Measurements from ENCODE around the gene UACA. TPM values are rescaled to one million over a fixed set of nuclear protein-coding genes. Genes with fewer than 3 reads are reported as not detected.

UACA gene
- total and polyA plus RNA-seq, 2 experiments from 2014 or later: 64.0 to 135 TPM

GRCh38 chr15:70633103-70633831 lies 130.1 kb downstream of the UACA start:
- H3K4me2 ChIP-seq (ENCODE audit: unreplicated experiment): no peak overlapping the region
- no peak overlapping the region for H3K4me3 ChIP-seq
- H3K9me2 ChIP-seq (ENCODE audit: insufficient read depth): no peaks in the 10 kb centered on the region
- no peak for DNase-seq
- H3K27me3 ChIP-seq (replicated peaks; ENCODE audit: insufficient read depth): no peaks in the 10 kb centered on the region
- no peaks in the 10 kb centered on the region for H3K9me3 ChIP-seq (ENCODE audit: low read depth)
- H3F3A ChIP-seq (ENCODE audit: insufficient read depth): peaks cover 10% of the 10 kb centered on the region
- in situ Hi-C loops (cut with MboI): no loop called here
- H4K20me1 ChIP-seq (ENCODE audit: insufficient read depth): no peaks in the 10 kb centered on the region
- no peak overlapping the region for H2AFZ ChIP-seq
- H3K4me1 ChIP-seq (ENCODE audit: insufficient read depth): peaks cover 6% of the 10 kb centered on the region
- H3K79me2 ChIP-seq (ENCODE audit: insufficient read depth): no peaks in the 10 kb centered on the region
- H3K9ac ChIP-seq: no peak overlapping the region
- WGBS, 2 experiments (ENCODE audit: low coverage in 1 of 2, low lambda C conversion rate in 2 of 2, missing lambda C conversion rate in 2 of 2): 79% methylated on average over 12 of the region's 12 CpGs
- TF ChIP-seq EZH2phosphoT487 (IDR thresholded peaks at IDR 0.05; ENCODE audit: insufficient read depth, low read depth) (no peak), EZH2 (IDR thresholded peaks at IDR 0.05; ENCODE audit: insufficient read depth, poor library complexity, severe bottlenecking) (no peak)
- no peak overlapping the region for H3K27ac ChIP-seq
- no peaks in the 10 kb centered on the region for H3K36me3 ChIP-seq (ENCODE audit: low read depth)

- no peak overlapping the region for H3K9ac ChIP-seq
- H2AFZ ChIP-seq: no peak overlapping the region
- H3K79me2 ChIP-seq (ENCODE audit: insufficient read depth): no peaks in the 10 kb centered on the region
- no peak overlapping the region for H3K4me2 ChIP-seq (ENCODE audit: unreplicated experiment)
- H3K9me2 ChIP-seq (ENCODE audit: insufficient read depth): no peaks in the 10 kb centered on the region
- no peaks in the 10 kb centered on the region for H3K36me3 ChIP-seq (ENCODE audit: low read depth)
- H3K27me3 ChIP-seq (replicated peaks; ENCODE audit: insufficient read depth): no peaks in the 10 kb centered on the region
- in situ Hi-C loops (cut with MboI): no loop called here
- no peak overlapping the region for H3K4me3 ChIP-seq
- H3F3A ChIP-seq (ENCODE audit: insufficient read depth): peaks cover 17% of the 10 kb centered on the region
- peak; percentile 36 for DNase-seq
- no peaks in the 10 kb centered on the region for H3K9me3 ChIP-seq (ENCODE audit: low read depth)
- H3K4me1 ChIP-seq (ENCODE audit: insufficient read depth): peaks cover 13% of the 10 kb centered on the region
- TF ChIP-seq EZH2phosphoT487 (IDR thresholded peaks at IDR 0.05; ENCODE audit: insufficient read depth, low read depth) (no peak), EZH2 (IDR thresholded peaks at IDR 0.05; ENCODE audit: insufficient read depth, poor library complexity, severe bottlenecking) (no peak)
- H4K20me1 ChIP-seq (ENCODE audit: insufficient read depth): no peaks in the 10 kb centered on the region
- 85 to 88% methylated on average over 5 of the region's 5 CpGs for WGBS, 2 experiments (ENCODE audit: low coverage in 1 of 2, low lambda C conversion rate in 2 of 2, missing lambda C conversion rate in 2 of 2)
- H3K27ac ChIP-seq: no peak overlapping the region
Measured at GRCh38 chr15:70632491-70633102, 130.8 kb downstream of the UACA start.

GRCh38 chr15:70632079-70632478 lies 131.3 kb downstream of the UACA start:
- no peaks in the 10 kb centered on the region for H3K79me2 ChIP-seq (ENCODE audit: insufficient read depth)
- DNase-seq: no peak
- H3K27me3 ChIP-seq (replicated peaks; ENCODE audit: insufficient read depth): no peaks in the 10 kb centered on the region
- no peak overlapping the region for H3K4me2 ChIP-seq (ENCODE audit: unreplicated experiment)
- in situ Hi-C loops (cut with MboI): no loop called here
- TF ChIP-seq EZH2phosphoT487 (IDR thresholded peaks at IDR 0.05; ENCODE audit: insufficient read depth, low read depth): no peak
- no peak for TF ChIP-seq EZH2 (IDR thresholded peaks at IDR 0.05; ENCODE audit: insufficient read depth, poor library complexity, severe bottlenecking)
- H3K4me1 ChIP-seq (ENCODE audit: insufficient read depth): peaks cover 16% of the 10 kb centered on the region
- no peak overlapping the region for H3K9ac ChIP-seq
- peaks cover 22% of the 10 kb centered on the region for H3F3A ChIP-seq (ENCODE audit: insufficient read depth)
- H3K4me3 ChIP-seq: no peak overlapping the region
- no peak overlapping the region for H2AFZ ChIP-seq
- 88 to 96% methylated on average over 4 of the region's 4 CpGs for WGBS, 2 experiments (ENCODE audit: low coverage in 1 of 2, low lambda C conversion rate in 2 of 2, missing lambda C conversion rate in 2 of 2)
- H4K20me1 ChIP-seq (ENCODE audit: insufficient read depth): no peaks in the 10 kb centered on the region
- H3K27ac ChIP-seq: no peak overlapping the region
- no peaks in the 10 kb centered on the region for H3K9me3 ChIP-seq (ENCODE audit: low read depth)
- H3K36me3 ChIP-seq (ENCODE audit: low read depth): no peaks in the 10 kb centered on the region
- H3K9me2 ChIP-seq (ENCODE audit: insufficient read depth): no peaks in the 10 kb centered on the region

- 93 to 94% methylated on average over 11 of the region's 11 CpGs for WGBS, 2 experiments (ENCODE audit: low coverage in 1 of 2, low lambda C conversion rate in 2 of 2, missing lambda C conversion rate in 2 of 2)
- TF ChIP-seq EZH2phosphoT487 (IDR thresholded peaks at IDR 0.05; ENCODE audit: insufficient read depth, low read depth): no peak
Measured at GRCh38 chr15:70629735-70630273, 133.6 kb downstream of the UACA start.

More at GRCh38 chr15:70629735-70630273, 133.6 kb downstream of the UACA start:
- Histone ChIP-seq H3F3A (ENCODE audit: insufficient read depth) (peaks cover 26% of the 10 kb centered on the region), H3K4me2 (ENCODE audit: unreplicated experiment) (no peak overlapping the region), H3K79me2 (ENCODE audit: insufficient read depth) (no peaks in the 10 kb centered on the region), H3K27me3 (replicated peaks; ENCODE audit: insufficient read depth) (no peaks in the 10 kb centered on the region), H3K36me3 (ENCODE audit: low read depth) (no peaks in the 10 kb centered on the region), H3K9me3 (ENCODE audit: low read depth) (no peaks in the 10 kb centered on the region), H2AFZ (no peak overlapping the region), H3K9me2 (ENCODE audit: insufficient read depth) (no peaks in the 10 kb centered on the region), H3K4me1 (ENCODE audit: insufficient read depth) (peaks cover 16% of the 10 kb centered on the region), H3K4me3 (no peak overlapping the region), H4K20me1 (ENCODE audit: insufficient read depth) (no peaks in the 10 kb centered on the region), H3K27ac (no peak overlapping the region), H3K9ac (no peak overlapping the region)
- DNase-seq: no peak
- in situ Hi-C loops (cut with MboI): no loop called here

All from GM23248 (cell line).